Upper lobe of left lung (tissue), 4 donors: Measurements from ENCODE around the gene TTC3.

ENCODE experiments used
- POLR2A ChIP-seq, 4 donors: fragments of 450-650 bp; IDR thresholded peaks; one replicate each; pipeline ENCODE4 v1.5.1; 2016 to 2017; ENCODE audit warnings: antibody characterized with exemption in 4 of 4, mild to moderate bottlenecking in 2 of 4
- TF ChIP-seq, protein P1 (sequence below), 6 experiments: fragments of 450-650 bp in 4 of 6; fragments of 200-600 bp in 2 of 6; sonication (generic) in 2 of 6; IDR thresholded peaks; one replicate each; pipeline ENCODE4 v1.5.1; 2016 to 2019; ENCODE audit warnings: antibody characterized with exemption in 6 of 6

- no peak for TF ChIP-seq POLR2A (IDR thresholded peaks at IDR 0.05)
- TF ChIP-seq, protein P1, sequence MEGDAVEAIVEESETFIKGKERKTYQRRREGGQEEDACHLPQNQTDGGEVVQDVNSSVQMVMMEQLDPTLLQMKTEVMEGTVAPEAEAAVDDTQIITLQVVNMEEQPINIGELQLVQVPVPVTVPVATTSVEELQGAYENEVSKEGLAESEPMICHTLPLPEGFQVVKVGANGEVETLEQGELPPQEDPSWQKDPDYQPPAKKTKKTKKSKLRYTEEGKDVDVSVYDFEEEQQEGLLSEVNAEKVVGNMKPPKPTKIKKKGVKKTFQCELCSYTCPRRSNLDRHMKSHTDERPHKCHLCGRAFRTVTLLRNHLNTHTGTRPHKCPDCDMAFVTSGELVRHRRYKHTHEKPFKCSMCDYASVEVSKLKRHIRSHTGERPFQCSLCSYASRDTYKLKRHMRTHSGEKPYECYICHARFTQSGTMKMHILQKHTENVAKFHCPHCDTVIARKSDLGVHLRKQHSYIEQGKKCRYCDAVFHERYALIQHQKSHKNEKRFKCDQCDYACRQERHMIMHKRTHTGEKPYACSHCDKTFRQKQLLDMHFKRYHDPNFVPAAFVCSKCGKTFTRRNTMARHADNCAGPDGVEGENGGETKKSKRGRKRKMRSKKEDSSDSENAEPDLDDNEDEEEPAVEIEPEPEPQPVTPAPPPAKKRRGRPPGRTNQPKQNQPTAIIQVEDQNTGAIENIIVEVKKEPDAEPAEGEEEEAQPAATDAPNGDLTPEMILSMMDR (IDR thresholded peaks at IDR 0.05), result no peak
Measured at GRCh38 chr21:37100316-37100715, 27.3 kb downstream of the TTC3 start.
